Measurements from ENCODE around the gene PHLDB1.
"Not testable (repeated sequence)": the region's sequence is repeated elsewhere in the genome, so short reads cannot be mapped to it uniquely, and the experiment has no call there.

GRCh38 chr11:118571701-118572060 is 35.7 kb upstream of the PHLDB1 start:
- TF ChIP-seq, protein P1, sequence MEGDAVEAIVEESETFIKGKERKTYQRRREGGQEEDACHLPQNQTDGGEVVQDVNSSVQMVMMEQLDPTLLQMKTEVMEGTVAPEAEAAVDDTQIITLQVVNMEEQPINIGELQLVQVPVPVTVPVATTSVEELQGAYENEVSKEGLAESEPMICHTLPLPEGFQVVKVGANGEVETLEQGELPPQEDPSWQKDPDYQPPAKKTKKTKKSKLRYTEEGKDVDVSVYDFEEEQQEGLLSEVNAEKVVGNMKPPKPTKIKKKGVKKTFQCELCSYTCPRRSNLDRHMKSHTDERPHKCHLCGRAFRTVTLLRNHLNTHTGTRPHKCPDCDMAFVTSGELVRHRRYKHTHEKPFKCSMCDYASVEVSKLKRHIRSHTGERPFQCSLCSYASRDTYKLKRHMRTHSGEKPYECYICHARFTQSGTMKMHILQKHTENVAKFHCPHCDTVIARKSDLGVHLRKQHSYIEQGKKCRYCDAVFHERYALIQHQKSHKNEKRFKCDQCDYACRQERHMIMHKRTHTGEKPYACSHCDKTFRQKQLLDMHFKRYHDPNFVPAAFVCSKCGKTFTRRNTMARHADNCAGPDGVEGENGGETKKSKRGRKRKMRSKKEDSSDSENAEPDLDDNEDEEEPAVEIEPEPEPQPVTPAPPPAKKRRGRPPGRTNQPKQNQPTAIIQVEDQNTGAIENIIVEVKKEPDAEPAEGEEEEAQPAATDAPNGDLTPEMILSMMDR (IDR thresholded peaks at IDR 0.05; ENCODE audit: low read length): not testable (repeated sequence)
- not testable (repeated sequence) for TF ChIP-seq EZH2 (IDR thresholded peaks at IDR 0.05; ENCODE audit: borderline replicate concordance, low read length)

All from OCI-LY1 (cell line).